WTC11 (cell line): Measurements from ENCODE around the gene SYT17. TPM values are rescaled to one million over a fixed set of nuclear protein-coding genes. Genes with fewer than 3 reads are reported as not detected.

Experiments
- ATAC-seq: fragments of 200-7000 bp; cut with Tn5 transposase; 2 replicates; pipeline ENCODE4 v1.10.0; 2021; ENCODE audit warnings: mild to moderate bottlenecking, moderate library complexity
- CTCF ChIA-PET: fragments of 300-600 bp; sonication (Branson Sonifier 250); formaldehyde crosslinking; loops from one replicate; lab custom pipeline; 2021; ENCODE audit warnings: antibody characterized with exemption; lab: Charles Lee
- POLR2A ChIA-PET: fragments of 350-600 bp; sonication (Branson Sonifier 250); formaldehyde crosslinking; loops from one replicate; lab custom pipeline; 2021; ENCODE audit warnings: antibody characterized with exemption; lab: Charles Lee
- DNase-seq: peaks from one replicate; pipeline ENCODE4 v3.0.0; 2021; ENCODE audit warnings: low spot score
- H3K27ac Mint-ChIP-seq: 2 replicates; pipeline ENCODE4 v1.8.0; 2021; ENCODE audit warnings: mixed read lengths
- H3K27me3 Mint-ChIP-seq: 2 replicates; pipeline ENCODE4 v1.8.0; 2021; ENCODE audit warnings: low read depth, mild to moderate bottlenecking, moderate library complexity, mixed read lengths
- H3K36me3 Mint-ChIP-seq: 2 replicates; pipeline ENCODE4 v1.8.0; 2021; ENCODE audit warnings: mixed read lengths
- H3K4me1 Mint-ChIP-seq: 2 replicates; pipeline ENCODE4 v1.8.0; 2022; ENCODE audit warnings: mixed read lengths
- H3K4me3 Mint-ChIP-seq: 2 replicates; pipeline ENCODE4 v1.8.0; 2021; ENCODE audit warnings: mild to moderate bottlenecking, moderate library complexity, mixed read lengths
- H3K9me3 Mint-ChIP-seq: 2 replicates; pipeline ENCODE4 v1.8.0; 2021; ENCODE audit warnings: mixed read lengths
- ATF2 ChIP-seq: sonication (generic); formaldehyde crosslinking; IDR thresholded peaks from 2 replicates; pipeline ENCODE4 v1.8.1; 2022; ENCODE audit warnings: low read depth, missing genetic modification reagents, borderline replicate concordance
- CREM ChIP-seq: sonication (generic); formaldehyde crosslinking; IDR thresholded peaks from 2 replicates; pipeline ENCODE4 v1.8.1; 2022; ENCODE audit warnings: mild to moderate bottlenecking, missing genetic modification reagents, moderate library complexity
- EMX1 ChIP-seq: fragments of 250-450 bp; sonication (Bioruptor Pico); IDR thresholded peaks from 2 replicates; pipeline ENCODE4 v1.8.0; 2021; ENCODE audit warnings: mild to moderate bottlenecking
- ESRRA ChIP-seq: sonication (generic); formaldehyde crosslinking; IDR thresholded peaks from 2 replicates; pipeline ENCODE4 v1.8.1; 2022; ENCODE audit warnings: mild to moderate bottlenecking, missing genetic modification reagents, borderline replicate concordance
- FOXK1 ChIP-seq: sonication (generic); formaldehyde crosslinking; IDR thresholded peaks from 2 replicates; pipeline ENCODE4 v1.8.0; 2022; ENCODE audit warnings: mild to moderate bottlenecking, moderate library complexity, missing genetic modification reagents
- GTF2I ChIP-seq: fragments of 250-450 bp; sonication (Bioruptor Pico); conservative IDR thresholded peaks from 2 replicates; pipeline ENCODE4 v1.4.0; 2021; ENCODE audit warnings: mild to moderate bottlenecking
- JAZF1 ChIP-seq: fragments of 250-450 bp; sonication (Bioruptor Pico); IDR thresholded peaks from 2 replicates; pipeline ENCODE4 v1.9.0; 2021; ENCODE audit warnings: moderate library complexity, mild to moderate bottlenecking, inconsistent platforms
- MXD4 ChIP-seq: fragments of 250-450 bp; sonication (Bioruptor Pico); IDR thresholded peaks from 2 replicates; pipeline ENCODE4 v1.8.0; 2021; ENCODE audit warnings: mild to moderate bottlenecking, moderate library complexity, borderline replicate concordance
- MYBL2 ChIP-seq: sonication (generic); formaldehyde crosslinking; IDR thresholded peaks from 2 replicates; pipeline ENCODE4 v1.8.1; 2023; ENCODE audit warnings: mild to moderate bottlenecking, moderate library complexity, missing genetic modification reagents
- NFYB ChIP-seq: sonication (generic); formaldehyde crosslinking; conservative IDR thresholded peaks from 2 replicates; pipeline ENCODE4 v1.8.0; 2022; ENCODE audit warnings: low read depth, missing genetic modification reagents
- NR1H2 ChIP-seq: sonication (generic); formaldehyde crosslinking; IDR thresholded peaks from 2 replicates; pipeline ENCODE4 v1.9.0; 2021; ENCODE audit warnings: mild to moderate bottlenecking, moderate library complexity, missing genetic modification reagents
- NR2C2 ChIP-seq: sonication (generic); formaldehyde crosslinking; IDR thresholded peaks from 2 replicates; pipeline ENCODE4 v1.8.0; 2022; ENCODE audit warnings: mild to moderate bottlenecking, missing genetic modification reagents
- PRDM15 ChIP-seq: sonication (generic); formaldehyde crosslinking; IDR thresholded peaks from 2 replicates; pipeline ENCODE4 v1.8.0; 2022; ENCODE audit warnings: missing genetic modification reagents
- SMAD4 ChIP-seq: sonication (generic); formaldehyde crosslinking; IDR thresholded peaks from 2 replicates; pipeline ENCODE4 v1.8.0; 2022; ENCODE audit warnings: mild to moderate bottlenecking, missing genetic modification reagents
- ZNF121 ChIP-seq: sonication (generic); formaldehyde crosslinking; IDR thresholded peaks from 2 replicates; pipeline ENCODE4 v1.8.0; 2023; ENCODE audit warnings: missing genetic modification reagents
- ZNF512 ChIP-seq: sonication (generic); formaldehyde crosslinking; IDR thresholded peaks from 2 replicates; pipeline ENCODE4 v1.8.1; 2022; ENCODE audit warnings: missing genetic modification reagents, borderline replicate concordance
- total RNA-seq: library from RNA; stranded (reverse); gene quantifications from 3 replicates; pipeline ENCODE4 v1.2.3, GENCODE V29; 2021
- TF ChIP-seq, protein P1 (sequence below): fragments of 200-600 bp; IDR thresholded peaks from 2 replicates; pipeline ENCODE4 v1.8.0; 2022; ENCODE audit warnings: antibody characterized with exemption
- TF ChIP-seq, protein P2 (sequence below): sonication (generic); formaldehyde crosslinking; IDR thresholded peaks from 2 replicates; pipeline ENCODE4 v1.8.0; 2022; ENCODE audit warnings: mild to moderate bottlenecking, missing genetic modification reagents
- TF ChIP-seq, protein P3 (sequence below): fragments of 250-450 bp; sonication (Bioruptor Pico); IDR thresholded peaks from 2 replicates; pipeline ENCODE4 v1.8.0; 2021; ENCODE audit warnings: mild to moderate bottlenecking

SYT17 gene
- total RNA-seq, 1 experiment from 2014 or later, result 5.5 TPM

DNA sequence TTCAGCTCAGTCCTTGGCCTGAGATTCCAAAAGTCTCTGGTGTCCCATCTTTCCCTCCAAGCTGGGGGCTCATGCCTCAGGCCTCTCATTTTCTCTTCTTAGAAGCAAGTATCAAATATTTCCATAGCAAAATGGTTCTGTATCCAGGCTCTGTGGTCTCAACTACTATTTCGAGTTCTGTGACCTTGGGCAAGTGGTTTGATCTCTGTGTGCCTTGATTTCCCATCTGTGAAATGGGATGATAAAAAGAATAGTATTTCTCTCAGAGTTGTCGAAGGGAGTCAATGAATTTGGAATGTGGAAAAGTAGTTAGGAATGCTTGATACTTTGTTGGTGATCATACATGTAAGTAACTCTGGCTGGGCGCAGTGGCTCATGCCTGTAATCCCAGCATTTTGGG, 6.4 kb downstream of the SYT17 start:
- H3K4me1 Mint-ChIP-seq, result peaks cover 12% of the 10 kb centered on the region
- TF ChIP-seq, protein P1, sequence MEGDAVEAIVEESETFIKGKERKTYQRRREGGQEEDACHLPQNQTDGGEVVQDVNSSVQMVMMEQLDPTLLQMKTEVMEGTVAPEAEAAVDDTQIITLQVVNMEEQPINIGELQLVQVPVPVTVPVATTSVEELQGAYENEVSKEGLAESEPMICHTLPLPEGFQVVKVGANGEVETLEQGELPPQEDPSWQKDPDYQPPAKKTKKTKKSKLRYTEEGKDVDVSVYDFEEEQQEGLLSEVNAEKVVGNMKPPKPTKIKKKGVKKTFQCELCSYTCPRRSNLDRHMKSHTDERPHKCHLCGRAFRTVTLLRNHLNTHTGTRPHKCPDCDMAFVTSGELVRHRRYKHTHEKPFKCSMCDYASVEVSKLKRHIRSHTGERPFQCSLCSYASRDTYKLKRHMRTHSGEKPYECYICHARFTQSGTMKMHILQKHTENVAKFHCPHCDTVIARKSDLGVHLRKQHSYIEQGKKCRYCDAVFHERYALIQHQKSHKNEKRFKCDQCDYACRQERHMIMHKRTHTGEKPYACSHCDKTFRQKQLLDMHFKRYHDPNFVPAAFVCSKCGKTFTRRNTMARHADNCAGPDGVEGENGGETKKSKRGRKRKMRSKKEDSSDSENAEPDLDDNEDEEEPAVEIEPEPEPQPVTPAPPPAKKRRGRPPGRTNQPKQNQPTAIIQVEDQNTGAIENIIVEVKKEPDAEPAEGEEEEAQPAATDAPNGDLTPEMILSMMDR, result no peak
- TF ChIP-seq NFYB (CRISPR knock-in tag) (no peak), MYBL2 (CRISPR knock-in tag) (no peak), MXD4 (CRISPR knock-in tag) (no peak), EMX1 (CRISPR knock-in tag) (no peak), ESRRA (CRISPR knock-in tag) (no peak), JAZF1 (CRISPR knock-in tag) (no peak), NR1H2 (CRISPR knock-in tag) (no peak), FOXK1 (no peak), CREM (CRISPR knock-in tag) (no peak), GTF2I (no peak), NR2C2 (CRISPR knock-in tag) (no peak), ZNF512 (CRISPR knock-in tag) (no peak), SMAD4 (CRISPR knock-in tag) (no peak)
- TF ChIP-seq, protein P2, sequence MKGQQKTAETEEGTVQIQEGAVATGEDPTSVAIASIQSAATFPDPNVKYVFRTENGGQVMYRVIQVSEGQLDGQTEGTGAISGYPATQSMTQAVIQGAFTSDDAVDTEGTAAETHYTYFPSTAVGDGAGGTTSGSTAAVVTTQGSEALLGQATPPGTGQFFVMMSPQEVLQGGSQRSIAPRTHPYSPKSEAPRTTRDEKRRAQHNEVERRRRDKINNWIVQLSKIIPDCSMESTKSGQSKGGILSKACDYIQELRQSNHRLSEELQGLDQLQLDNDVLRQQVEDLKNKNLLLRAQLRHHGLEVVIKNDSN, result no peak
- TF ChIP-seq, protein P3, sequence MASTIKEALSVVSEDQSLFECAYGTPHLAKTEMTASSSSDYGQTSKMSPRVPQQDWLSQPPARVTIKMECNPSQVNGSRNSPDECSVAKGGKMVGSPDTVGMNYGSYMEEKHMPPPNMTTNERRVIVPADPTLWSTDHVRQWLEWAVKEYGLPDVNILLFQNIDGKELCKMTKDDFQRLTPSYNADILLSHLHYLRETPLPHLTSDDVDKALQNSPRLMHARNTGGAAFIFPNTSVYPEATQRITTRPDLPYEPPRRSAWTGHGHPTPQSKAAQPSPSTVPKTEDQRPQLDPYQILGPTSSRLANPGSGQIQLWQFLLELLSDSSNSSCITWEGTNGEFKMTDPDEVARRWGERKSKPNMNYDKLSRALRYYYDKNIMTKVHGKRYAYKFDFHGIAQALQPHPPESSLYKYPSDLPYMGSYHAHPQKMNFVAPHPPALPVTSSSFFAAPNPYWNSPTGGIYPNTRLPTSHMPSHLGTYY (CRISPR knock-in tag), result no peak
- TF ChIP-seq, all 79 proteins: peak for 0
- DNase-seq (no peak), ATAC-seq (no peak)
- Mint-ChIP-seq H3K36me3 (no peaks in the 10 kb centered on the region), H3K27me3 (peaks cover 12% of the 10 kb centered on the region), H3K4me3 (no peak overlapping the region), H3K27ac (no peak overlapping the region; the same call in 1 of the 2 replicates), H3K9me3 (no peaks in the 10 kb centered on the region)
- CTCF ChIA-PET, result interaction anchor here (1.5 kb wide), 1 partner anchor 89 kb away, joined by 4 read pairs; no protein-coding TSS in a partner anchor
- POLR2A ChIA-PET, result interaction anchor here (0.6 kb wide), 1 partner anchor 70 kb away, joined by 3 read pairs; no protein-coding TSS in a partner anchor

GRCh38 chr16:19175492-19176262, 7.6 kb downstream of the SYT17 start:
- ChIA-PET CTCF (interaction anchor here (0.6 to 3.0 kb wide), 4 partner anchors 11 to 426 kb away, joined by 3 to 11 read pairs (median 4); no protein-coding TSS in a partner anchor), POLR2A (no interaction called here)
- no peaks in the 10 kb centered on the region for H3K36me3 Mint-ChIP-seq
- H3K27me3 Mint-ChIP-seq, result peaks cover under 1% of the 10 kb centered on the region; the same call in 1 of the 2 replicates
- H3K4me1 Mint-ChIP-seq, result peaks cover 10% of the 10 kb centered on the region
- DNase-seq, result no peak
- H3K27ac Mint-ChIP-seq, result no peak overlapping the region
- no peak overlapping the region for H3K4me3 Mint-ChIP-seq
- ATAC-seq, result no peak
- H3K9me3 Mint-ChIP-seq, result no peaks in the 10 kb centered on the region
- no peak for TF ChIP-seq PRDM15
- no peak for TF ChIP-seq MXD4 (CRISPR knock-in tag)
- TF ChIP-seq NR2C2 (CRISPR knock-in tag), result no peak
- TF ChIP-seq ATF2 (CRISPR knock-in tag), result no peak
- TF ChIP-seq JAZF1 (CRISPR knock-in tag), result no peak
- no peak for TF ChIP-seq ZNF121 (CRISPR knock-in tag)
- no peak for TF ChIP-seq CREM (CRISPR knock-in tag)
- no peak for TF ChIP-seq MYBL2 (CRISPR knock-in tag)
